IMR-90 (cell line): Measurements from ENCODE around the gene NEK8. TPM values are rescaled to one million over a fixed set of nuclear protein-coding genes. Genes with fewer than 3 reads are reported as not detected.

ENCODE experiments used
- ATAC-seq: fragments of 200-7000 bp; cut with Tn5 transposase; 2 replicates; pipeline ENCODE4 v1.9.1; 2020; ENCODE audit warnings: low read depth, mild to moderate bottlenecking, moderate library complexity
- BruUV-seq: library from RNA; stranded (reverse); fragments of 400-500 nt; replicated peaks from 2 replicates; lab custom pipeline; 2021; lab: Mats Ljungman, UMichigan
- CTCF ChIA-PET: fragments of 300-600 bp; formaldehyde crosslinking; extraction: SDS; loops from one replicate; lab custom pipeline; 2021; ENCODE audit warnings: antibody characterized with exemption; lab: Yijun Ruan, JAX
- POLR2A ChIA-PET: fragments of 300-600 bp; sonication (Branson Sonifier 250); formaldehyde crosslinking; loops from one replicate; lab custom pipeline; 2022; ENCODE audit warnings: antibody characterized with exemption; ENCODE audit not compliant: unreplicated experiment; lab: Charles Lee
- DNase-seq: peaks from one replicate; pipeline ENCODE4 v3.0.0; 2013
- H2AFZ ChIP-seq: replicated peaks from 2 replicates; pipeline ENCODE3; 2013; ENCODE audit warnings: low read length, mild to moderate bottlenecking; ENCODE audit not compliant: poor library complexity
- H2AK5ac ChIP-seq: 2 replicates; pipeline ENCODE4 v1.6.1; 2013; ENCODE audit warnings: low read depth, low read length, inconsistent platforms
- H2AK9ac ChIP-seq: replicated peaks from 2 replicates; pipeline ENCODE3; 2013; ENCODE audit warnings: mild to moderate bottlenecking, low read depth, low read length, moderate library complexity; ENCODE audit not compliant: poor library complexity
- H2BK120ac ChIP-seq: 2 replicates; pipeline ENCODE4 v1.6.1; 2013; ENCODE audit warnings: low read depth, low read length, inconsistent platforms
- H2BK15ac ChIP-seq: 3 replicates; pipeline ENCODE4 v1.6.1; 2013; ENCODE audit warnings: low read depth, low read length, inconsistent platforms
- H2BK20ac ChIP-seq: 2 replicates; pipeline ENCODE4 v1.6.1; 2013; ENCODE audit warnings: low read depth, mild to moderate bottlenecking, inconsistent platforms, low read length, moderate library complexity
- H2BK5ac ChIP-seq: 2 replicates; pipeline ENCODE4 v1.6.1; 2013; ENCODE audit warnings: mild to moderate bottlenecking, low read depth, low read length, inconsistent platforms; ENCODE audit not compliant: poor library complexity, severe bottlenecking
- H3K14ac ChIP-seq: replicated peaks from 2 replicates; pipeline ENCODE4 v1.6.1; 2013; ENCODE audit warnings: low read depth, low read length, inconsistent platforms
- H3K18ac ChIP-seq: 2 replicates; pipeline ENCODE4 v1.6.1; 2013; ENCODE audit warnings: low read depth, low read length, control low read depth
- H3K23ac ChIP-seq: 2 replicates; pipeline ENCODE4 v1.6.1; 2013; ENCODE audit warnings: low read depth, low read length, inconsistent platforms
- H3K27ac ChIP-seq: 2 replicates; pipeline ENCODE4 v1.5.1; 2013; ENCODE audit warnings: mild to moderate bottlenecking, control low read depth, low read length; ENCODE audit not compliant: insufficient read depth
- H3K27me3 ChIP-seq: 2 replicates; pipeline ENCODE4 v1.6.1; 2013; ENCODE audit warnings: low read length; ENCODE audit not compliant: control insufficient read depth, insufficient read depth
- H3K36me3 ChIP-seq: 2 replicates; pipeline ENCODE4 v1.6.1; 2013; ENCODE audit warnings: low read length, mixed read lengths; ENCODE audit not compliant: control insufficient read depth, insufficient read depth
- H3K4ac ChIP-seq: 2 replicates; pipeline ENCODE4 v1.6.1; 2013; ENCODE audit warnings: low read depth, low read length, inconsistent platforms
- H3K4me1 ChIP-seq: 2 replicates; pipeline ENCODE4 v1.6.1; 2013; ENCODE audit warnings: low read length, mixed read lengths; ENCODE audit not compliant: control insufficient read depth, insufficient read depth
- H3K4me2 ChIP-seq: 2 replicates; pipeline ENCODE4 v1.6.1; 2013; ENCODE audit warnings: low read depth, mild to moderate bottlenecking, control low read depth, low read length, moderate library complexity
- H3K4me3 ChIP-seq: 2 replicates; pipeline ENCODE4 v1.5.1; 2013; ENCODE audit warnings: low read depth, mild to moderate bottlenecking, control low read depth, low read length, moderate library complexity; ENCODE audit not compliant: insufficient read depth
- H3K56ac ChIP-seq: 2 replicates; pipeline ENCODE4 v1.6.1; 2013; ENCODE audit warnings: low read length, inconsistent platforms; ENCODE audit not compliant: insufficient read depth; ENCODE audit errors: extremely low read depth
- H3K79me1 ChIP-seq, 2 experiments: 2 replicates each; pipeline ENCODE4 v1.6.1; 2013; ENCODE audit warnings: low read length in 2 of 2, inconsistent platforms in 1 of 2, low read depth in 1 of 2
- H3K9ac ChIP-seq: 2 replicates; pipeline ENCODE4 v1.6.1; 2013; ENCODE audit warnings: low read depth, low read length, control low read depth
- H3K9me1 ChIP-seq: 2 replicates; pipeline ENCODE4 v1.6.1; 2013; ENCODE audit warnings: low read length, inconsistent platforms; ENCODE audit not compliant: insufficient read depth
- H3K9me3 ChIP-seq: 2 replicates; pipeline ENCODE4 v1.6.1; 2013; ENCODE audit warnings: low read length; ENCODE audit not compliant: control insufficient read depth, insufficient read depth
- H4K20me1 ChIP-seq: 2 replicates; pipeline ENCODE4 v1.6.1; 2013; ENCODE audit warnings: low read length, inconsistent platforms; ENCODE audit not compliant: insufficient read depth
- H4K5ac ChIP-seq: 2 replicates; pipeline ENCODE4 v1.6.1; 2013; ENCODE audit warnings: mild to moderate bottlenecking, low read depth, low read length, control low read depth
- H4K8ac ChIP-seq, 2 experiments: 2 replicates each; pipeline ENCODE4 v1.6.1; 2013; ENCODE audit warnings: low read depth in 2 of 2, low read length in 2 of 2, control low read depth in 1 of 2, inconsistent platforms in 1 of 2
- H4K91ac ChIP-seq: 2 replicates; pipeline ENCODE4 v1.6.1; 2013; ENCODE audit warnings: low read depth, low read length, inconsistent platforms; ENCODE audit not compliant: insufficient read depth
- BHLHE40 ChIP-seq: fragments of 150-350 bp; IDR thresholded peaks from 2 replicates; pipeline ENCODE4 v1.6.1; 2016; ENCODE audit warnings: mild to moderate bottlenecking, low read depth, low read length
- CEBPB ChIP-seq: IDR thresholded peaks from 2 replicates; pipeline ENCODE4 v1.6.1; 2012; ENCODE audit warnings: low read depth, low read length, improper control_type of control experiment
- CHD1 ChIP-seq: IDR thresholded peaks from 2 replicates; pipeline ENCODE4 v1.6.1; 2012; ENCODE audit warnings: low read depth, low read length, improper control_type of control experiment
- CTCF ChIP-seq: conservative IDR thresholded peaks from 2 replicates; pipeline ENCODE4 v1.5.1; 2012; ENCODE audit warnings: mild to moderate bottlenecking, low read depth, low read length, improper control_type of control experiment
- ELK1 ChIP-seq: fragments of 150-350 bp; IDR thresholded peaks from 2 replicates; pipeline ENCODE4 v1.6.1; 2016; ENCODE audit warnings: low read depth, mild to moderate bottlenecking, low read length, moderate library complexity, borderline replicate concordance
- FOS ChIP-seq: fragments of 150-350 bp; IDR thresholded peaks from 2 replicates; pipeline ENCODE4 v1.6.1; 2016; ENCODE audit warnings: low read depth, low read length
- MAFK ChIP-seq: IDR thresholded peaks from 2 replicates; pipeline ENCODE4 v1.6.1; 2012; ENCODE audit warnings: low read depth, low read length, improper control_type of control experiment
- MAZ ChIP-seq: IDR thresholded peaks from 2 replicates; pipeline ENCODE4 v1.6.1; 2012; ENCODE audit warnings: low read depth, mild to moderate bottlenecking, low read length, improper control_type of control experiment, moderate library complexity, borderline replicate concordance
- MXI1 ChIP-seq: IDR thresholded peaks from 2 replicates; pipeline ENCODE4 v1.6.1; 2012; ENCODE audit warnings: low read depth, mild to moderate bottlenecking, low read length, moderate library complexity, borderline replicate concordance
- RAD21 ChIP-seq: IDR thresholded peaks from 2 replicates; pipeline ENCODE4 v1.6.1; 2012; ENCODE audit warnings: low read length, improper control_type of control experiment
- RCOR1 ChIP-seq: IDR thresholded peaks from 2 replicates; pipeline ENCODE4 v1.6.1; 2012; ENCODE audit warnings: mild to moderate bottlenecking, low read length, improper control_type of control experiment; ENCODE audit not compliant: insufficient replicate concordance
- SMC3 ChIP-seq: fragments of 150-350 bp; IDR thresholded peaks from 2 replicates; pipeline ENCODE4 v1.6.1; 2016; ENCODE audit warnings: low read depth, mild to moderate bottlenecking, antibody characterized with exemption, low read length, moderate library complexity
- WGBS, 2 experiments: methylation state at CpG; one replicate each; pipeline versions ENCODE4 v1.1.5 to v1.1.7; 2013; ENCODE audit warnings: missing lambda C conversion rate in 2 of 2; ENCODE audit not compliant: insufficient read length in 1 of 2; ENCODE audit errors: extremely low coverage in 2 of 2; 5-methylcytosine and 5-hydroxymethylcytosine counted together
- dilution Hi-C: fragments of 300-500 bp; cut with HindIII; formaldehyde crosslinking; loops from one replicate; pipeline ENCODE4 v1.14.3; 2018; ENCODE audit warnings: low sequenced_read_pairs; ENCODE audit not compliant: unreplicated experiment
- in situ Hi-C: fragments of 300-500 bp; cut with MboI; formaldehyde crosslinking; loops from 3 replicates; pipeline ENCODE4 v1.14.3; 2019; ENCODE audit warnings: low sequenced_read_pairs, inconsistent platforms, mixed read lengths
- intact Hi-C: fragments of 100-400 bp; cut with micrococcal nuclease; formaldehyde crosslinking; loops from 2 replicates; pipeline ENCODE4 v1.10.0; 2022
- polyA plus RNA-seq, 3 experiments: library from polyadenylated mRNA; depleted of rRNA; stranded (reverse); fragments of >200 nt; gene quantifications; 2 replicates each; pipeline ENCODE4 v1.2.3, GENCODE V29; 2012; ENCODE audit warnings: low replicate concordance in 1 of 3
- total RNA-seq: library from RNA; depleted of rRNA; stranded (reverse); fragments of >200 nt; gene quantifications from 2 replicates; pipeline ENCODE4 v1.2.3, GENCODE V29; 2012

Gene NEK8
- total and polyA plus RNA-seq, 2 of the 4 experiments (the other 2 are of a cell fraction) = 4.6 to 5.2 TPM

DNA sequence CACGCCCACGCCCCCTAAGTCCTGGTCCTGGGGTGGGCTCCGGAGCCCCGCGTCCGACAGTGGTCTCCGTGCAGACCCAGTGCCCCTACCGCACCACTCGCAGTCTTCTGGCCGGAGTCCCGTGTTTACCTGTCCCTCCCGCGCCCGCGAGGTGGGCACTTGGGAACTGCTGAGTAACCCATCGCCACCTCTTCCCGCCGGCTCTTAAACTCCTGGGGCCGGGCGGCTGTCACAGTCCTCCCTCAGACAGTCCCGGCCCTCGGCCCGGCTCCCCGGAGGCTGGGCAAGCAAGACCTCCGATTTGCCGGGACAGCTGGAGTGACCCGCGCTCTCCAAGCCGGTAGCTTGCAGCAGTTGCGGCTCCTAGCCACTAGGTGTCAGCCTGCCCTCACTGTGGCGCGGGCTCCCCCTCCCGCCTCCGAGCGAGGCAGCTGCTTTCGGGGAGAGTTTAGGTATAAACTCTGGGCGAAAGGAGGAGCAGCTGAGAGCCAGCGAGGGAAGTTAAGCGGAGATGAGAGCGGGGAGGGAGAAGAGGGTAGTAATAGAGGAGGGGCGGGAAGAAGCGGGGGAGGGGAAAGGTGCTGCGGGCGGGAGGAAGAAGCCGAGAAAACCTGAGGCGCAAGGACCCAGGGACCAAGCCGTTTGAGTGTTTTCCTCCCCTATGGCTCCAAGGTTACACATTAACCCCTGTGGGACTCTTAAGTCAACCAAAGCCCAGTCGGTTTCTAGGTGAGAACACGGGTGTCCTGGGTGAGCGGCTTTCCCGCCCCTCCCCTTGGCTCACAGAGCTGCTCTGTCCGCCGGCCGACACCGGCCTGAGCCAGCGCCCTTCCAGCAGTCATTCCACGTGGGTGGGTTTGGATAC is 1.7 kb upstream of the NEK8 start:
- Histone ChIP-seq H3K4ac (peak overlapping the region; percentile 55), H4K8ac (peak overlapping the region; percentile 44 to 59; a peak in 2 of 4 replicates), H3K27ac (peak overlapping the region; percentile 61), H2AK5ac (peak overlapping the region; percentile 13; the same call in 1 of the 2 replicates), H3K4me3 (peak overlapping the region; percentile 71), H2BK5ac (peak overlapping the region; percentile 22), H4K91ac (peak overlapping the region; percentile 52; the same call in 1 of the 2 replicates), H4K20me1 (peaks cover 32% of the 10 kb centered on the region), H3K23ac (peak overlapping the region; percentile 79), H3K9me3 (no peaks in the 10 kb centered on the region), H3K14ac (0 out of 2 replicates have a peak overlapping the region, but pooled peaks have one; percentile 43), H3K9me1 (no peaks in the 10 kb centered on the region), H3K36me3 (peaks cover 27% of the 10 kb centered on the region), H3K18ac (no peak overlapping the region), H3K56ac (0 out of 2 replicates have a peak overlapping the region, but pooled peaks have one; percentile 29), H2BK20ac (no peak overlapping the region), H4K5ac (no peak overlapping the region), H3K9ac (peak overlapping the region; percentile 52), H3K4me1 (peaks cover 12% of the 10 kb centered on the region), H3K27me3 (no peaks in the 10 kb centered on the region), H3K4me2 (peak overlapping the region; percentile 82), H3K79me1 (peaks cover 10 to 38% of the 10 kb centered on the region in 2 experiments; a peak in 3 of 4 replicates), H2AK9ac (peak overlapping the region; percentile 94), H2BK120ac (0 out of 2 replicates have a peak overlapping the region, but pooled peaks have one; percentile 23), H2BK15ac (no peak overlapping the region), H2AFZ (peak overlapping the region; percentile 96)
- intact Hi-C loops (loop anchor here (1.0 to 2.0 kb wide), 4 partner anchors 23 to 384 kb away; no protein-coding TSS in a partner anchor), dilution Hi-C loops (no loop called here), in situ Hi-C loops (no loop called here)
- ChIA-PET CTCF (interaction anchor here (0.6 to 4.0 kb wide), 30 partner anchors 8 to 530 kb away, joined by 3 to 60 read pairs (median 5); partner anchors contain the start of genes BLTP2, FLOT2 and TRAF4), POLR2A (interaction anchor here (0.6 to 1.2 kb wide), 6 partner anchors 17 to 223 kb away, joined by 3 to 6 read pairs (median 3); partner anchors contain the start of gene TRAF4)
- ATAC-seq = peak; percentile 63
- WGBS, 2 experiments = 0% methylated on average over 25 of the region's 57 CpGs; no CpG with 5 or more reads in 1 of the 2 experiments
- BruUV-seq = no TSS peak
- DNase-seq = peak; percentile 90
- peak; percentile 85 for TF ChIP-seq CHD1
- peak; percentile 98 for TF ChIP-seq MAZ
- peak; percentile 100 for TF ChIP-seq RAD21
- TF ChIP-seq BHLHE40 = no peak
- TF ChIP-seq CTCF = peak; percentile 99
- no peak for TF ChIP-seq FOS
- TF ChIP-seq SMC3 = peak; percentile 85
- peak; percentile 72; the same call in 1 of the 2 replicates for TF ChIP-seq MXI1
- peak; percentile 39 for TF ChIP-seq RCOR1
- TF ChIP-seq ELK1 = no peak
- no peak for TF ChIP-seq CEBPB
- TF ChIP-seq MAFK = no peak
